GM12891 (cell line): ENCODE measurements around the gene ADGRG1.

ENCODE experiments used
- PAX5 ChIP-seq: IDR thresholded peaks from 2 replicates; pipeline ENCODE4 v1.6.1; 2011; ENCODE audit warnings: low read length, moderate library complexity, mild to moderate bottlenecking; ENCODE audit not compliant: insufficient read depth, severe bottlenecking
- POLR2A ChIP-seq: IDR thresholded peaks from 2 replicates; pipeline ENCODE4 v1.6.1; 2011; ENCODE audit warnings: low read depth, low read length, control low read depth
- POLR2AphosphoS5 ChIP-seq: IDR thresholded peaks from 2 replicates; pipeline ENCODE4 v1.6.1; 2011; ENCODE audit warnings: low read depth, low read length, control low read depth
- POU2F2 ChIP-seq: IDR thresholded peaks from 2 replicates; pipeline ENCODE4 v1.6.1; 2011; ENCODE audit warnings: low read depth, mild to moderate bottlenecking, control low read depth, low read length, moderate library complexity
- SPI1 ChIP-seq: IDR thresholded peaks from 2 replicates; pipeline ENCODE4 v1.6.1; 2011; ENCODE audit warnings: low read depth, low read length, control low read depth
- TAF1 ChIP-seq: IDR thresholded peaks from 2 replicates; pipeline ENCODE4 v1.6.1; 2011; ENCODE audit warnings: low read depth, low read length, control low read depth

- TF ChIP-seq TAF1: no peak
- TF ChIP-seq POLR2A: no peak
- no peak for TF ChIP-seq PAX5
- no peak for TF ChIP-seq POLR2AphosphoS5
- TF ChIP-seq SPI1: no peak
- TF ChIP-seq POU2F2: no peak
These were observed 14.0 kb downstream of the ADGRG1 start for GRCh38 chr16:57642160-57643135.
